ENCODE results near the gene SLC32A1.
A peak's percentile ranks its signal among the peaks of the same experiment; 100 is the strongest.

SLC32A1 gene, protein sequence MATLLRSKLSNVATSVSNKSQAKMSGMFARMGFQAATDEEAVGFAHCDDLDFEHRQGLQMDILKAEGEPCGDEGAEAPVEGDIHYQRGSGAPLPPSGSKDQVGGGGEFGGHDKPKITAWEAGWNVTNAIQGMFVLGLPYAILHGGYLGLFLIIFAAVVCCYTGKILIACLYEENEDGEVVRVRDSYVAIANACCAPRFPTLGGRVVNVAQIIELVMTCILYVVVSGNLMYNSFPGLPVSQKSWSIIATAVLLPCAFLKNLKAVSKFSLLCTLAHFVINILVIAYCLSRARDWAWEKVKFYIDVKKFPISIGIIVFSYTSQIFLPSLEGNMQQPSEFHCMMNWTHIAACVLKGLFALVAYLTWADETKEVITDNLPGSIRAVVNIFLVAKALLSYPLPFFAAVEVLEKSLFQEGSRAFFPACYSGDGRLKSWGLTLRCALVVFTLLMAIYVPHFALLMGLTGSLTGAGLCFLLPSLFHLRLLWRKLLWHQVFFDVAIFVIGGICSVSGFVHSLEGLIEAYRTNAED

GRCh38 chr20:38723848-38724625 lies at the start of gene SLC32A1:
TSS of gene SLC32A1 (plus strand) at chr20:38724486. CDS start at chr20:38724725, 239 bp downstream.
- peak in 1 of 3 donors; percentile 5 for DNase-seq (ENCODE audit: low read depth in 3 of 3)

DNA sequence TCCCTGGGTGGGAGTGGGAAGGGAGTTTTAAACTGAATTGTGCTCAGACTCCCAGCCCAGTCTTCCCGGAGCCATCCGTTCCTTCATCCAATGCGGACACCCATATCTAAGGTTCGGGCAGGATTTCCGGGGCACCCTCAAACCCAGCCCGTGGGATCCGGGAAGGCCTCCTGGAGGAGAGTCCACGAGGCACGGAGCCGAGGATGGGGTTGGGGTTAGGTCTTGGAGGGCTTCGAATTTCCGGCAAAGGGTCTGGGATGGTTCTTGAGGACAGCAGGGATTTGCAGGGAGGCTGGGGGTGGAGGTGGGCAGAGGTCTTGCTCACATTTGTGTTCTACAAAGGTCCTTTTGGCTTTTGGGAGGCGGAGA lies 49.5 kb upstream of the SLC32A1 start:
- no peak for DNase-seq (ENCODE audit: low read depth in 3 of 3)

- no peak for DNase-seq (ENCODE audit: low read depth in 3 of 3)
These were observed 47.7 kb upstream of the SLC32A1 start for GRCh38 chr20:38676576-38676975.

- DNase-seq (ENCODE audit: low read depth in 3 of 3): peak in 1 of 3 donors; percentile 19
These were observed 43.6 kb upstream of the SLC32A1 start for GRCh38 chr20:38680500-38681306.

DNA sequence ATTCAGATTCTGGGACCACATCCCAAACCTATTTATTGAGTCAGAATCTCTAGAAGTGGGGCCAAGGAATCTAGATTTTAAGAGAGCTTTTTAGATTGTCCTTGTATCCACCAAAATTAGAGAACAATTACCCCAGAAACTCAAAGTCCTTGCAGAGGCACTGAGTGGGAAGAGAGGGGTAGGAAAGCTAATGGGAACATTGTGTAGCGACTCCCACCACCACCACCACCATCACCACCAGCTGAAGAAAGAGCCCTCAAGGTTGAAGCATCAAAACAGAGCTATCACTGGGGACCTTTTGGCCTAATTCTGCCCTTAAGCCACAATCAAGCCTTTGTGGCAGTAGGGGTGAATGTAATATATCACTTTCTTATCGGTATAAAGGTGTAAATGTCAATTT lies 39.0 kb upstream of the SLC32A1 start:
- DNase-seq (ENCODE audit: low read depth in 3 of 3): no peak

- peak in 2 of 3 donors; percentile 10 to 15 for DNase-seq (ENCODE audit: low read depth in 3 of 3)
These were observed 38.3 kb upstream of the SLC32A1 start for GRCh38 chr20:38685853-38686473.

- peak in 2 of 3 donors; percentile 25 to 26 for DNase-seq (ENCODE audit: low read depth in 3 of 3)
These were observed 31.6 kb upstream of the SLC32A1 start for GRCh38 chr20:38692436-38693411.

DNA sequence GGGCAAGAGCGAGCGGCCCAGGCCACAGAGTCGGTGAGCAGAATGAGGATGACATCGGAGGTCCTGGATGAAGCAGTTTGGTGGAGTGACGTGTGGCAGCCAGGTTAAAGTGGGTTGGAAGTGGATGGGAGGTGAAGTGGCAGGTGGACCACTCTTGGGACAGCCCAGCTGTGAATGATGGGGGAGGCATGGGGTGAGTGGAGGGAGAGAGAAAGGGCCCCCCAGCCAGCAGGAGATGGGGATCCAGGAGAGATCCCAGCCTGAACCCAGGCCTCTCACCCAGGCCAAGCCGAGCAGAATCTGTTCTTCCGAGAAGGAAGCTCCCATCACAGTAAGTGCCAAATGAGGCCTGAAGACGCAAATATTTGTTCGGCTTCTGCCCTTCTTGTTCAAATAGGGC lies 27.0 kb upstream of the SLC32A1 start:
- DNase-seq (ENCODE audit: low read depth in 3 of 3): no peak

- DNase-seq (ENCODE audit: low read depth in 3 of 3): no peak
These were observed 25.7 kb upstream of the SLC32A1 start for GRCh38 chr20:38698541-38698940.

- no peak for DNase-seq (ENCODE audit: low read depth in 3 of 3)
These were observed 24.1 kb upstream of the SLC32A1 start for GRCh38 chr20:38700141-38700540.

- no peak for DNase-seq (ENCODE audit: low read depth in 3 of 3)
These were observed 23.4 kb upstream of the SLC32A1 start for GRCh38 chr20:38700926-38701325.

GRCh38 chr20:38703526-38703925 lies 20.8 kb upstream of the SLC32A1 start:
- DNase-seq (ENCODE audit: low read depth in 3 of 3): no peak

GRCh38 chr20:38704136-38704535 lies 20.1 kb upstream of the SLC32A1 start:
- no peak for DNase-seq (ENCODE audit: low read depth in 3 of 3)

GRCh38 chr20:38706509-38706908 lies 17.8 kb upstream of the SLC32A1 start:
- no peak for DNase-seq (ENCODE audit: low read depth in 3 of 3)

GRCh38 chr20:38714308-38714707 lies 10.0 kb upstream of the SLC32A1 start:
- no peak for DNase-seq (ENCODE audit: low read depth in 3 of 3)

- DNase-seq (ENCODE audit: low read depth in 3 of 3): no peak
These were observed 8.6 kb upstream of the SLC32A1 start for GRCh38 chr20:38715646-38716045.

DNA sequence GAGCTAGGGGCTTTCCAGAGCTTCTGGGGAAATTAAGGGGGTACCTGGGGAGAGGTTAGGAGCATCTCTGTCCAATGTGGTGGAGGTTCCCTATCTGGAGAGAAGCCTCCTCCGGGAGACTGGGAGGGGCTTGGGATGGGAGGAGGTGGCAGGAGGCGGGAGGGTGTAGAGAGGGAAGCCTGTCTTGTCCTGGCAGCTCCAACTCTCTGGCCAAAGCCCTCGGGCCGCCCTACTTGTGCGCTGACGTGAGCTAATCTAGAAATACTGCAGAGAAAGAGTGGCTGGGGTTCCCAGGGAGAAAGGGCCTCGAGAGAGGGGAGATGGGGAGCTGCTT lies 1.6 kb upstream of the SLC32A1 start:
- no peak for DNase-seq (ENCODE audit: low read depth in 3 of 3)

GRCh38 chr20:38723017-38723847 lies 1.1 kb upstream of the SLC32A1 start:
- no peak for DNase-seq (ENCODE audit: low read depth in 3 of 3)

DNA sequence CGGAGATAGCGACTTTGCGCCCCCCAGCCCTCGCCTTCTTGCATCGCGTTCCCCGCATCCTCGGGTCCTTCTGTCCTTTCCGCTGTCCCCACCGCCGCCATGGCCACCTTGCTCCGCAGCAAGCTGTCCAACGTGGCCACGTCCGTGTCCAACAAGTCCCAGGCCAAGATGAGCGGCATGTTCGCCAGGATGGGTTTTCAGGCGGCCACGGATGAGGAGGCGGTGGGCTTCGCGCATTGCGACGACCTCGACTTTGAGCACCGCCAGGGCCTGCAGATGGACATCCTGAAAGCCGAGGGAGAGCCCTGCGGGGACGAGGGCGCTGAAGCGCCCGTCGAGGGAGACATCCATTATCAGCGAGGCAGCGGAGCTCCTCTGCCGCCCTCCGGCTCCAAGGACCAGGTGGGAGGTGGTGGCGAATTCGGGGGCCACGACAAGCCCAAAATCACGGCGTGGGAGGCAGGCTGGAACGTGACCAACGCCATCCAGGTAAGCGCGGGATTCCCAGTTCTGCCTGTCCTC lies 401 bp downstream of the SLC32A1 start:
- no peak for DNase-seq (ENCODE audit: low read depth in 3 of 3)

Data from stimulated activated CD4-positive, alpha-beta T cell treated with anti-CD3 and anti-CD28 coated beads, TNF-alpha, amount 100 ng/mL, for 48 hours (primary cell).